Measurements from ENCODE around the gene WWOX. TPM values are rescaled to one million over a fixed set of nuclear protein-coding genes. Genes with fewer than 3 reads are reported as not detected.

Gene WWOX
- total RNA-seq, 1 experiment from 2014 or later: 28.3 TPM

GRCh38 chr16:78664811-78665772 is 565.6 kb downstream of the WWOX start:
- Histone ChIP-seq H3K4me3 (ENCODE audit: low read length) (no peak overlapping the region), H3K4me2 (ENCODE audit: low read length) (no peak overlapping the region), H3K9ac (ENCODE audit: low read length) (no peak overlapping the region), H3K27me3 (ENCODE audit: low read length) (no peaks in the 10 kb centered on the region), H3F3A (ENCODE audit: low read length, unreplicated experiment) (no peaks in the 10 kb centered on the region), H3K36me3 (ENCODE audit: low read depth, low read length) (no peaks in the 10 kb centered on the region), H3K4me1 (ENCODE audit: insufficient read depth, low read length) (no peaks in the 10 kb centered on the region), H3K79me2 (ENCODE audit: low read length) (no peaks in the 10 kb centered on the region), H3K9me2 (replicated peaks; ENCODE audit: low read length) (no peaks in the 10 kb centered on the region), H3K9me3 (ENCODE audit: low read length) (no peaks in the 10 kb centered on the region), H4K20me1 (ENCODE audit: low read length) (no peaks in the 10 kb centered on the region), H2AFZ (ENCODE audit: low read length) (no peak overlapping the region), H3K27ac (ENCODE audit: low read length) (no peak overlapping the region)
- POLR2A ChIA-PET (ENCODE audit: unreplicated experiment): no interaction called here
- no TSS peak for BruUV-seq (replicated peaks)
- DNase-seq: no peak
- ATAC-seq: no peak
- no peak for TF ChIP-seq EZH2 (IDR thresholded peaks at IDR 0.05; ENCODE audit: low read length, unreplicated experiment)
- no peak for TF ChIP-seq CTCF (conservative IDR thresholded peaks at IDR 0.05; ENCODE audit: low read depth, low read length)
- no peak for TF ChIP-seq EZH2phosphoT487 (IDR thresholded peaks at IDR 0.05; ENCODE audit: borderline replicate concordance, low read length)
- CTCF ChIA-PET: no interaction called here
- intact Hi-C loops (cut with micrococcal nuclease): no loop called here

DNA sequence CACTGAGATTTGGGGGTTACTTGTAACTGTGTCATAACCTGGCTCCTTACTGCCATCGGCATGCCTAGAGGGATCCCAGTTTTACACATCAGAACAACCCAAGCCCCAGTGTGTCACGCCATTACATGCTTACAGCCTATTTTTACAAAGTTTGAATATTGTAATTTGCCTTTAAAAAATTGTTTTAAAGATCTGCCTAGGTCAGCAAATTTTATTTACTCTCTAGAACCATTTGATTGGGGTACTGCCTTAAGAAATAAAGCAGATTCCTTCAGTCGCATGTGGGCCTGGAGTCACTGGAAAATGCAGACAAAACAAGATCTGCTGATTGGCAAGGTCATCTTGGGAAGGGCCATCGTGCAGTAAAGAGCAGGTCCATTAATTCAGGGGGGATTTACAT is 566.9 kb downstream of the WWOX start:
- Histone ChIP-seq H3K27ac (ENCODE audit: low read length) (no peak overlapping the region), H3K36me3 (ENCODE audit: low read depth, low read length) (no peaks in the 10 kb centered on the region), H3K27me3 (ENCODE audit: low read length) (no peaks in the 10 kb centered on the region), H3K4me1 (ENCODE audit: insufficient read depth, low read length) (no peaks in the 10 kb centered on the region), H3K79me2 (ENCODE audit: low read length) (no peaks in the 10 kb centered on the region), H3F3A (ENCODE audit: low read length, unreplicated experiment) (no peaks in the 10 kb centered on the region), H3K4me2 (ENCODE audit: low read length) (no peak overlapping the region), H3K4me3 (ENCODE audit: low read length) (no peak overlapping the region), H3K9ac (ENCODE audit: low read length) (no peak overlapping the region), H2AFZ (ENCODE audit: low read length) (no peak overlapping the region), H4K20me1 (ENCODE audit: low read length) (no peaks in the 10 kb centered on the region), H3K9me3 (ENCODE audit: low read length) (no peaks in the 10 kb centered on the region), H3K9me2 (replicated peaks; ENCODE audit: low read length) (no peaks in the 10 kb centered on the region)
- ChIA-PET CTCF (no interaction called here), POLR2A (ENCODE audit: unreplicated experiment) (no interaction called here)
- ATAC-seq: no peak
- intact Hi-C loops (cut with micrococcal nuclease): no loop called here
- no TSS peak for BruUV-seq (replicated peaks)
- no peak for TF ChIP-seq CTCF (conservative IDR thresholded peaks at IDR 0.05; ENCODE audit: low read depth, low read length)
- no peak for TF ChIP-seq EZH2phosphoT487 (IDR thresholded peaks at IDR 0.05; ENCODE audit: borderline replicate concordance, low read length)
- no peak for TF ChIP-seq EZH2 (IDR thresholded peaks at IDR 0.05; ENCODE audit: low read length, unreplicated experiment)
- DNase-seq: no peak

- no peak for ATAC-seq
- DNase-seq: no peak
- Histone ChIP-seq H4K20me1 (ENCODE audit: low read length) (no peaks in the 10 kb centered on the region), H3K27me3 (ENCODE audit: low read length) (no peaks in the 10 kb centered on the region), H3K27ac (ENCODE audit: low read length) (no peak overlapping the region), H3K36me3 (ENCODE audit: low read depth, low read length) (no peaks in the 10 kb centered on the region), H3F3A (ENCODE audit: low read length, unreplicated experiment) (no peaks in the 10 kb centered on the region), H3K9ac (ENCODE audit: low read length) (no peak overlapping the region), H3K9me2 (replicated peaks; ENCODE audit: low read length) (no peaks in the 10 kb centered on the region), H3K4me2 (ENCODE audit: low read length) (no peak overlapping the region), H3K79me2 (ENCODE audit: low read length) (no peaks in the 10 kb centered on the region), H3K4me1 (ENCODE audit: insufficient read depth, low read length) (no peaks in the 10 kb centered on the region), H2AFZ (ENCODE audit: low read length) (no peak overlapping the region), H3K4me3 (ENCODE audit: low read length) (no peak overlapping the region), H3K9me3 (ENCODE audit: low read length) (no peaks in the 10 kb centered on the region)
- TF ChIP-seq CTCF (conservative IDR thresholded peaks at IDR 0.05; ENCODE audit: low read depth, low read length) (no peak), EZH2 (IDR thresholded peaks at IDR 0.05; ENCODE audit: low read length, unreplicated experiment) (no peak), EZH2phosphoT487 (IDR thresholded peaks at IDR 0.05; ENCODE audit: borderline replicate concordance, low read length) (no peak)
- intact Hi-C loops (cut with micrococcal nuclease): no loop called here
- POLR2A ChIA-PET (ENCODE audit: unreplicated experiment): no interaction called here
- no TSS peak for BruUV-seq (replicated peaks)
- CTCF ChIA-PET: no interaction called here
These were observed 568.2 kb downstream of the WWOX start for GRCh38 chr16:78667675-78668074.
